ENCODE results near the gene CTSF. TPM values are rescaled to one million over a fixed set of nuclear protein-coding genes. Genes with fewer than 3 reads are reported as not detected.

The CTSF gene
- polyA plus RNA-seq, 1 donor (not counting 4 experiments of a cell fraction or from before 2014, with no cell fraction given): 3.2 TPM

DNA sequence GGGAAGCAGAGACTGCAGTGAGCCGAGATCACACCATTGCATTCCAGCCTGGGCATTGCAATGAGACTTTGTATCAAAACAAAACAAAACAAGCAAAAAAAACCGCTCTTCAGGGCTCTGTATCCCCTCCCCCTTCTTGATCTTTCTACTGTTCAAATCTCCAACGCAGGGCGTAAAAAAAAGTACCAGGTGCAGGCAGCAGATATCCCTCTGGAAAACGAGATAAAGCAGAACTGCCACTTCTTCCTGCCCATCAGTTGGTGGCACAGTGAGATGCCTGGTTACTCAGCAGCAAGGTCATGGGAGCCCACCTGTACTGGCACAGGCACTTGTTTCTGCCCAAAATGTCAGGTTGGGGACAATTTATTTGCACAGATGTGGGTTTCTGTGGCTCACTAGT lies 35.7 kb upstream of the CTSF start:
- TF ChIP-seq, protein P1, sequence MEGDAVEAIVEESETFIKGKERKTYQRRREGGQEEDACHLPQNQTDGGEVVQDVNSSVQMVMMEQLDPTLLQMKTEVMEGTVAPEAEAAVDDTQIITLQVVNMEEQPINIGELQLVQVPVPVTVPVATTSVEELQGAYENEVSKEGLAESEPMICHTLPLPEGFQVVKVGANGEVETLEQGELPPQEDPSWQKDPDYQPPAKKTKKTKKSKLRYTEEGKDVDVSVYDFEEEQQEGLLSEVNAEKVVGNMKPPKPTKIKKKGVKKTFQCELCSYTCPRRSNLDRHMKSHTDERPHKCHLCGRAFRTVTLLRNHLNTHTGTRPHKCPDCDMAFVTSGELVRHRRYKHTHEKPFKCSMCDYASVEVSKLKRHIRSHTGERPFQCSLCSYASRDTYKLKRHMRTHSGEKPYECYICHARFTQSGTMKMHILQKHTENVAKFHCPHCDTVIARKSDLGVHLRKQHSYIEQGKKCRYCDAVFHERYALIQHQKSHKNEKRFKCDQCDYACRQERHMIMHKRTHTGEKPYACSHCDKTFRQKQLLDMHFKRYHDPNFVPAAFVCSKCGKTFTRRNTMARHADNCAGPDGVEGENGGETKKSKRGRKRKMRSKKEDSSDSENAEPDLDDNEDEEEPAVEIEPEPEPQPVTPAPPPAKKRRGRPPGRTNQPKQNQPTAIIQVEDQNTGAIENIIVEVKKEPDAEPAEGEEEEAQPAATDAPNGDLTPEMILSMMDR (optimal IDR thresholded peaks at IDR 0.05 in 1 of 3, IDR thresholded peaks at IDR 0.05 in 1 of 3, conservative IDR thresholded peaks at IDR 0.05 in 1 of 3; ENCODE audit: extremely low read depth in 1 of 3, insufficient read depth in 2 of 3, low read length in 3 of 3): no peak
- no peak for TF ChIP-seq EZH2 (IDR thresholded peaks at IDR 0.05; ENCODE audit: low read length)
- dilution Hi-C loops (cut with MboI; ENCODE audit: extremely low pct_ligation_motif_present, low sequenced_read_pairs): no loop called here

DNA sequence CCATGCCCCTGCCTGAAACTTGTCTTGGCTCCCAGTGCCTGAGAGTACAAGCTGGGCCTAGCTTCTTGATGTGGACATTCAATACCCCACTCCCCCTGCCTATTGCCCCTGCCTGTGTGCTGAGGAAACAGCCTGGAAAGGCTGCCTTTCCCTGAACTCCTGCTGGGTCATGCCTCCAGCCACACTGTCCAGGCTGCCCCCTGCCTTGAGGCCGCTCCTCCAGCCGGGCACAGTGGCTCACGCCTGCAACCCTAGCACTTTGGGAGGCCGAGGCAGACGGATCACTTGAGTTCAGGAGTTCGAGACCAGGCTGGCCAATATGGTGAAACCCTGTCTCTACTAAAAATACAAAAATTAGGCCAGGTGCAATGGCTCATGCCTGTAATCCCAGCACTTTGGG lies 34.7 kb upstream of the CTSF start:
- DNase-seq (ENCODE audit: low read depth, low spot score) (no peak), FAIRE-seq (no peak)
- H3K27me3 ChIP-seq (ENCODE audit: control insufficient read depth, extremely low read depth, insufficient read depth, low read length): no peaks in the 10 kb centered on the region
- no peaks in the 10 kb centered on the region for H3K79me2 ChIP-seq (ENCODE audit: control insufficient read depth, insufficient read depth, low read length)
- no peak overlapping the region for H3K4me2 ChIP-seq (ENCODE audit: control insufficient read depth, extremely low read depth, insufficient read depth, low read depth, low read length)
- no peaks in the 10 kb centered on the region for H3K9me3 ChIP-seq (ENCODE audit: control insufficient read depth, low read depth, low read length)
- peaks cover 11 to 30% of the 10 kb centered on the region in 2 experiments for H3K36me3 ChIP-seq (ENCODE audit: control insufficient read depth in 2 of 2, extremely low read depth in 1 of 2, insufficient read depth in 2 of 2, low read length in 2 of 2)
- H3K4me3 ChIP-seq (ENCODE audit: control insufficient read depth in 2 of 3, extremely low read depth in 1 of 3, insufficient read depth in 2 of 3, low read depth in 1 of 3, low read length in 3 of 3): no peak overlapping the region
- no peaks in the 10 kb centered on the region for H4K20me1 ChIP-seq (ENCODE audit: control insufficient read depth, extremely low read depth, insufficient read depth, low read length)
- H3K9me1 ChIP-seq (ENCODE audit: control insufficient read depth, extremely low read depth, insufficient read depth, low read length): no peaks in the 10 kb centered on the region
- peaks cover 14% of the 10 kb centered on the region for H3K4me1 ChIP-seq (ENCODE audit: control insufficient read depth, extremely low read depth, insufficient read depth, low read length)
- H2AFZ ChIP-seq (ENCODE audit: control insufficient read depth, low read length): no peak overlapping the region
- no peak overlapping the region for H3K27ac ChIP-seq (ENCODE audit: control insufficient read depth, insufficient read depth, low read length)
- TF ChIP-seq EZH2 (IDR thresholded peaks at IDR 0.05; ENCODE audit: low read length): no peak
- TF ChIP-seq, protein P1 (optimal IDR thresholded peaks at IDR 0.05 in 1 of 3, IDR thresholded peaks at IDR 0.05 in 1 of 3, conservative IDR thresholded peaks at IDR 0.05 in 1 of 3; ENCODE audit: extremely low read depth in 1 of 3, insufficient read depth in 2 of 3, low read length in 3 of 3): no peak
- H3K9ac ChIP-seq (ENCODE audit: control insufficient read depth, extremely low read depth, insufficient read depth, low read length): no peak overlapping the region
- dilution Hi-C loops (cut with MboI; ENCODE audit: extremely low pct_ligation_motif_present, low sequenced_read_pairs): no loop called here

More for the DNA sequence above, 35.7 kb upstream of the CTSF start:
- DNase-seq (ENCODE audit: low read depth, low spot score) (no peak), FAIRE-seq (no peak)
- Histone ChIP-seq H3K9me3 (ENCODE audit: control insufficient read depth, low read depth, low read length) (no peaks in the 10 kb centered on the region), H3K4me3 (ENCODE audit: control insufficient read depth in 2 of 3, extremely low read depth in 1 of 3, insufficient read depth in 2 of 3, low read depth in 1 of 3, low read length in 3 of 3) (no peak overlapping the region), H3K79me2 (ENCODE audit: control insufficient read depth, insufficient read depth, low read length) (no peaks in the 10 kb centered on the region), H3K4me1 (ENCODE audit: control insufficient read depth, extremely low read depth, insufficient read depth, low read length) (peaks cover 14% of the 10 kb centered on the region), H3K4me2 (ENCODE audit: control insufficient read depth, extremely low read depth, insufficient read depth, low read depth, low read length) (no peak overlapping the region), H3K27me3 (ENCODE audit: control insufficient read depth, extremely low read depth, insufficient read depth, low read length) (no peaks in the 10 kb centered on the region), H3K36me3 (ENCODE audit: control insufficient read depth in 2 of 2, extremely low read depth in 1 of 2, insufficient read depth in 2 of 2, low read length in 2 of 2) (peaks cover 11 to 30% of the 10 kb centered on the region in 2 experiments), H3K27ac (ENCODE audit: control insufficient read depth, insufficient read depth, low read length) (no peak overlapping the region), H4K20me1 (ENCODE audit: control insufficient read depth, extremely low read depth, insufficient read depth, low read length) (no peaks in the 10 kb centered on the region), H2AFZ (ENCODE audit: control insufficient read depth, low read length) (no peak overlapping the region), H3K9me1 (ENCODE audit: control insufficient read depth, extremely low read depth, insufficient read depth, low read length) (no peaks in the 10 kb centered on the region), H3K9ac (ENCODE audit: control insufficient read depth, extremely low read depth, insufficient read depth, low read length) (no peak overlapping the region)
